ENCODE data around the gene ITGA11. TPM values are rescaled to one million over a fixed set of nuclear protein-coding genes. Genes with fewer than 3 reads are reported as not detected.

The ITGA11 gene
- total RNA-seq, 1 donor from 2014 or later, result 7.0 TPM

- TF ChIP-seq, protein P1, sequence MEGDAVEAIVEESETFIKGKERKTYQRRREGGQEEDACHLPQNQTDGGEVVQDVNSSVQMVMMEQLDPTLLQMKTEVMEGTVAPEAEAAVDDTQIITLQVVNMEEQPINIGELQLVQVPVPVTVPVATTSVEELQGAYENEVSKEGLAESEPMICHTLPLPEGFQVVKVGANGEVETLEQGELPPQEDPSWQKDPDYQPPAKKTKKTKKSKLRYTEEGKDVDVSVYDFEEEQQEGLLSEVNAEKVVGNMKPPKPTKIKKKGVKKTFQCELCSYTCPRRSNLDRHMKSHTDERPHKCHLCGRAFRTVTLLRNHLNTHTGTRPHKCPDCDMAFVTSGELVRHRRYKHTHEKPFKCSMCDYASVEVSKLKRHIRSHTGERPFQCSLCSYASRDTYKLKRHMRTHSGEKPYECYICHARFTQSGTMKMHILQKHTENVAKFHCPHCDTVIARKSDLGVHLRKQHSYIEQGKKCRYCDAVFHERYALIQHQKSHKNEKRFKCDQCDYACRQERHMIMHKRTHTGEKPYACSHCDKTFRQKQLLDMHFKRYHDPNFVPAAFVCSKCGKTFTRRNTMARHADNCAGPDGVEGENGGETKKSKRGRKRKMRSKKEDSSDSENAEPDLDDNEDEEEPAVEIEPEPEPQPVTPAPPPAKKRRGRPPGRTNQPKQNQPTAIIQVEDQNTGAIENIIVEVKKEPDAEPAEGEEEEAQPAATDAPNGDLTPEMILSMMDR (IDR thresholded peaks at IDR 0.05; ENCODE audit: insufficient read depth, low read length, poor library complexity, severe bottlenecking), result no peak
- Histone ChIP-seq H3K36me3 (ENCODE audit: control insufficient read depth, insufficient read depth, low read length) (no peaks in the 10 kb centered on the region), H3K4me3 (ENCODE audit: low read depth, low read length) (no peak overlapping the region), H3K27me3 (ENCODE audit: control insufficient read depth, insufficient read depth, low read length) (no peaks in the 10 kb centered on the region)
- DNase-seq (ENCODE audit: low read depth), result no peak
Observed at GRCh38 chr15:68469162-68470048, 37.4 kb upstream of the ITGA11 start.

DNA sequence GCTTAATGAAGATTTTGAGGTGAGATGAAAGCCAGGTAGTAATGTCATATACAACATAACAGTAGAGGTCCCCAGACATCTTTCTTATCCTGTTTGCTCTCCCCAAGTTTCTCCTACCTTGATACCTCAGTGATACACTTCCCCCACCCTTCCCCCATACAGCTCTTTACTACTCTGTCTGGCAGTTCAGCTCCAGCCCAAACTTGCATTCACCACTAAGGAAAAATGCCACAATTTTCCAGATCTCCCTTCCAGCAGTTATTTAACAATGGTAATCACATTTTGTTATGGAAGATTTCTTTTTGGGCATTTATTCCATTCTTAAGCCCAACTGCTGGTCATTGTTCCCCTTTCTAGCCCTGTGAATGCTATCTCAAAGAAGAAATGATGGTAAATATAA is 34.9 kb upstream of the ITGA11 start:
- no peak overlapping the region for H3K4me3 ChIP-seq (ENCODE audit: low read depth, low read length)
- H3K27me3 ChIP-seq (ENCODE audit: control insufficient read depth, insufficient read depth, low read length), result peaks cover 2% of the 10 kb centered on the region
- H3K36me3 ChIP-seq (ENCODE audit: control insufficient read depth, insufficient read depth, low read length), result no peaks in the 10 kb centered on the region
- DNase-seq (ENCODE audit: low read depth), result no peak
- TF ChIP-seq, protein P1 (IDR thresholded peaks at IDR 0.05; ENCODE audit: insufficient read depth, low read length, poor library complexity, severe bottlenecking), result no peak

GRCh38 chr15:68465861-68466560 is 34.0 kb upstream of the ITGA11 start:
- TF ChIP-seq, protein P1 (IDR thresholded peaks at IDR 0.05; ENCODE audit: insufficient read depth, low read length, poor library complexity, severe bottlenecking), result no peak
- Histone ChIP-seq H3K36me3 (ENCODE audit: control insufficient read depth, insufficient read depth, low read length) (no peaks in the 10 kb centered on the region), H3K27me3 (ENCODE audit: control insufficient read depth, insufficient read depth, low read length) (peaks cover 2% of the 10 kb centered on the region), H3K4me3 (ENCODE audit: low read depth, low read length) (no peak overlapping the region)
- DNase-seq (ENCODE audit: low read depth), result no peak

- TF ChIP-seq, protein P1 (IDR thresholded peaks at IDR 0.05; ENCODE audit: insufficient read depth, low read length, poor library complexity, severe bottlenecking), result no peak
- no peaks in the 10 kb centered on the region for H3K36me3 ChIP-seq (ENCODE audit: control insufficient read depth, insufficient read depth, low read length)
- H3K27me3 ChIP-seq (ENCODE audit: control insufficient read depth, insufficient read depth, low read length), result peaks cover 2% of the 10 kb centered on the region
- no peak for DNase-seq (ENCODE audit: low read depth)
- H3K4me3 ChIP-seq (ENCODE audit: low read depth, low read length), result no peak overlapping the region
Observed at GRCh38 chr15:68464448-68465090, 32.6 kb upstream of the ITGA11 start.

DNA sequence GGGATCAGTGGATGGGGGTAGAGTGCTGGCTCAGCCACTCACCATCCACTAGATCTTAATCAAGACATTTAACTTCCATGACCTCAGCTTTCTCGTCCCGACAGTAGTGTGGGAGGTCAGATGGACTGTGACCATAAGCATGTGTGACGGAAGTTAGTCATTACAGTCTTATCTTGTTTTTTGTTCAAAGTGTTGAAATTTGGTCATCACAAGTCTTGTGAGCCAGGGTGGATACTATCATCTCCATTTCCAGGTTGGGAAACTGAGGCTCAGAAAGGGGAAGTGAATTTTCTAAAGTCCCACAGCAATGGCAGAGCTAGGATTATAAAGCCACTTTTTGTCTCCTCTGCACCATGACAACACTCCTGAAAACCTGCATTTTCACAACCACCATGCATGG is 32.0 kb upstream of the ITGA11 start:
- Histone ChIP-seq H3K36me3 (ENCODE audit: control insufficient read depth, insufficient read depth, low read length) (no peaks in the 10 kb centered on the region), H3K27me3 (ENCODE audit: control insufficient read depth, insufficient read depth, low read length) (peaks cover 2% of the 10 kb centered on the region), H3K4me3 (ENCODE audit: low read depth, low read length) (no peak overlapping the region)
- no peak for DNase-seq (ENCODE audit: low read depth)
- TF ChIP-seq, protein P1 (IDR thresholded peaks at IDR 0.05; ENCODE audit: insufficient read depth, low read length, poor library complexity, severe bottlenecking), result no peak
